ENCODE measurements around the gene DHX57.

DHX57 gene

DNA sequence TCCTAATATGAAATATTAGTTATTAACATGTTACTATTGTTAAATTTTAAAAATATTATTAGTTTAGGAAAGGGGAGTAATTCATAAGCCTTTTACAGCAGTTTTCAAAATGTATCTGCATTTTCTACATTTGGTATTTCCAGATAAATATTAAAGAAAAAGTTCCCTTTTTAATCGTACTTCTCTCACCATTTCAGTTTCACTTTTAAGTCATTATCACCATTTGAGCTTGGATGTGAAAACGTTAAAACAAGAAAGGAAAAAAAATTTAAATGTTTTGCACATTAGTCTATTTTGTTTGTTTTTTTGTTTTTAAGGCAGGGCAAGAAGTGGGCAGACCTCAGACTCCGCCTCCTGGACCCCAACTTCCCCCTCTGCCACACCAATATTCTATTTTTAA, 121.2 kb downstream of the DHX57 start:
- DNase-seq (ENCODE audit: low read depth in 1 of 2, low spot score in 1 of 2) = no peak

DNA sequence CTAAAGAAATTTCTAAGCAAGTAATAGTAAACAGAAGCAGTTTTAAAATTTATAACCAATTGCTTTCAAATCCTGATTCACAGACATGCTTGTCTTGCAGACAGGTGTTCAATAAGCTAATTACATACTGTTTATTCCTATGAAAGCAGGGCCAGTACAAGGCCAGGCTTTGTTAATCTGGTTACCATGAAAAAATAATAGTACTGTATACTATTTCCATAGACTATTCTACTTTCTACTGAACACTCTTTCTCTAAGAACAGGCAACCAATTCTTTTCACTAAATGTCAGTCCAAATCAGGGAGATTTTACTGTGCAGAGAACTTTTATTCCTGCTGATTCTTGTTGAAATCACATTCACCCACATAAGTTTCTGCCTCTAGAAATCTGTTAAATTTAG, 121.7 kb downstream of the DHX57 start:
- DNase-seq (ENCODE audit: low read depth in 1 of 2, low spot score in 1 of 2) = no peak

DNA sequence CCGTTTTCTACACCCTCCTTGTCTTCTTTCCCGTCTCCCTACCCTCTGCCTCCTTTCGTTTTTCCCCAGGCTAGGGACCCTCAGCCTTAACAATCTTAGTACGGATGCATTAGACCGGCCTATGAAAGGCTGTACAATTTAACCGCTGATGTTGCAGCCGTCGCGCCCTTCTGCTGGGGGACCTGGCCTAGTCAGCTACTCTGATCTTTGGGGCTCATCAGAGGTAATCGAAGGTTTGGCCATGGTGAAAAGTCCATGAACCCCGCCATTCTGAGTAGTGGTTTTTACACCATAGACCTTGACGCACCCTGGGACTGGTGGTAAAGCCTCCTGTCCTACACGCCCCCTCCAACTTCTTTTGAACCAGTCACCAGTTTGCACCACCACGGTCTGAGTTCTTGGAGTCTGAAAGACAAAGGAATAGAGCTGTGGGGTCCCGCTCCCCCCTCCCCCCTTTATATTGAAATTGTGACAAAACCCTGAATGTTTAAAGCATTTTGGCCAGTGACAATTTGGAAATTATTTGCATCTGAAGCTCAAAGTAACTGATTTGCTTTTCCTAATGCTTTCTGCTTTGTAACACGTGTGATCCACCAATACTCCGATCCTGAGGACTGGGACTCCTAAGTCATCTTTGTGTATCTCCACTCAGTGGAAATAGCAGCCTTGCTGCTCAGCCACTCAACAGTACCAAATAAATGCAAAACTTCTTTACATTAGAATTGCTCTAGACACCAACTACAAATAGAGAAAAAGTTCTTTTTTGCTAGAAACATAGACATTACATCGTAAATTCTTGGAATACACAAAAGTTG, 123.9 kb downstream of the DHX57 start:
- no peak for DNase-seq (ENCODE audit: low read depth in 1 of 2, low spot score in 1 of 2)

GRCh38 chr2:38750891-38751595, 124.7 kb downstream of the DHX57 start, which contains the start of gene SRSF7:
Gene SRSF7 (minus strand): TSS chr2:38751361. CDS start chr2:38751256, 105 bp downstream.
- DNase-seq (ENCODE audit: low read depth in 1 of 2, low spot score in 1 of 2) = peak; percentile 96 to 97

DNA sequence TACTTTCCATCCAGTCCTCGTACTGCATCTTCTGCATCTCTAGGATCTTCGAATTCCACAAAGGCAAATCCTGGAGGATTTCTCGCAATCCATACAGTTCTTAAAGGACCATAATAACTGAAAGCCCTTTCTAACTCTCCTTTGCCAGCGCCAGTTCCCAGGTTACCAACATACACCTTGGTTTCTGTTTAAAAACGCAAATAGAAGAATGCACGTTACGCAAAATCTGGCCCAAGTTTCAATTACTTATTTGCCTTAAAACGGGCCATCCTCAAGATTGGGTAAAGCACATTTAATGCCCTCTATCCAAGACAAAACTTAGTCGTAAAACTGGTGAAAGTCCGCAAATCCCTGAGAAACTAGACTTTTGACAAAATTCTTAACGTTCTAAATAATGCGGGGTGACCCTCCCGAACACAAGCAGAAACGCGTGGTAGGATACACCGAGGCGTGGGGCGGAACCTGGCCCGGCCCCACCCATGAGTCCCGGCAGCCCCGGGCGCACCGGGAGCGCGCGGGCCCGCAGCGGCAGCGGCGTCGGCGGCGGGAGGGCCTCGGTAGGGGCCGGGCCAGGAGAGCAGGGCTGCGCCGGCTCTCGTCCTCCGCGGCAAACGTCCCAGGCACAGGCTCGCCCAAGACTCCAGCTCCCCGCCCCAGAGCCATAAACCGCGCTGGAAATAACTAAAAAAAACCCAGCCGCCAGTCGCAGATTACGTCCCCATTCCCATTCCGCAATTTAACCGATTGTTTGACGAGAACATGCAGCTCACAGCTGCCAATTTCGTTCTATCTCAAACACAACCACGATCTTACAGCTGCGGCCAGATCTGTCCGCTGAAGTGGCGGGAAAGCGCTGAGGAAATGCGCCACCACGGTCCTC, 125.5 kb downstream of the DHX57 start:
- DNase-seq (ENCODE audit: low read depth in 1 of 2, low spot score in 1 of 2) = peak; percentile 13 to 37

GRCh38 chr2:38748943-38749804, 126.6 kb downstream of the DHX57 start:
- no peak for DNase-seq (ENCODE audit: low read depth in 1 of 2, low spot score in 1 of 2)

GRCh38 chr2:38748391-38748790, 127.3 kb downstream of the DHX57 start:
- DNase-seq (ENCODE audit: low read depth in 1 of 2, low spot score in 1 of 2) = no peak

DNA sequence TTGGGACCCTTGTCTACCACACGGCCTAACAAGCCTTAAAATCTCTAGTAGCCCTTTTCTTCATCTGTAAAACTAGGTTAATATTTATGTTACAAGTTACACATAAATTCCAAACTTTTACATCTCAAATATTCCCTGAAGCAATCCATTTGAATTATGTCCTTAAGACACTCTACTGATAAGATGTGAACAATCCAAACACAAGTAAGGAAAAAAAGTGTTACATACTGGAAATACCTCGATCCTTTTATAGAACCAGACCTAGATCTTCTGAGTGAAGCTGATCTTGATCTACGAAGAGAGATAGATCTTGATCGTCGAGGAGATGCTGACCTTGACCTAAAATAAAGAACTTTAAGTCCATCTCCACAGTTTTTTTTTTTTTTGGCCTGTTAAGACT, 127.9 kb downstream of the DHX57 start:
- DNase-seq (ENCODE audit: low read depth in 1 of 2, low spot score in 1 of 2) = no peak
